GM12878 (cell line): ENCODE measurements around the gene ZNF764. TPM values are rescaled to one million over a fixed set of nuclear protein-coding genes. Genes with fewer than 3 reads are reported as not detected.

Experiments
- BACH1 ChIP-seq: fragments of 450-650 bp; IDR thresholded peaks from 2 replicates; pipeline ENCODE4 v1.6.1; 2017; ENCODE audit warnings: mild to moderate bottlenecking, borderline replicate concordance
- BCLAF1 ChIP-seq: fragments of 450-650 bp; IDR thresholded peaks from 2 replicates; pipeline ENCODE4 v1.6.1; 2017; ENCODE audit warnings: antibody characterized with exemption, mild to moderate bottlenecking, moderate library complexity
- BHLHE40 ChIP-seq, 2 experiments: fragments of 450-650 bp in 1 of 2; IDR thresholded peaks; 2 replicates each; pipeline ENCODE4 v1.6.1; 2011 to 2017; ENCODE audit warnings: low read depth in 2 of 2, borderline replicate concordance in 1 of 2, improper control_type of control experiment in 1 of 2, low read length in 1 of 2, mild to moderate bottlenecking in 1 of 2
- CBX3 ChIP-seq: fragments of 200-600 bp; sonication (generic); IDR thresholded peaks from 2 replicates; pipeline ENCODE4 v1.6.1; 2016; ENCODE audit warnings: low read depth, borderline replicate concordance
- CREM ChIP-seq: IDR thresholded peaks from 2 replicates; pipeline ENCODE4 v1.6.1; 2014; ENCODE audit warnings: antibody characterized with exemption, low read depth
- ETV6 ChIP-seq, 2 experiments: fragments of 450-650 bp in 1 of 2; IDR thresholded peaks in 1 of 2; conservative IDR thresholded peaks in 1 of 2; 2 replicates each; pipeline ENCODE4 v1.6.1; 2014; ENCODE audit warnings: antibody characterized with exemption in 1 of 2, borderline replicate concordance in 1 of 2, low read depth in 1 of 2, mild to moderate bottlenecking in 1 of 2, moderate library complexity in 1 of 2
- HCFC1 ChIP-seq: fragments of 150-350 bp; IDR thresholded peaks from 2 replicates; pipeline ENCODE4 v1.6.1; 2014; ENCODE audit warnings: low read length
- LARP7 ChIP-seq: fragments of 450-650 bp; IDR thresholded peaks from 2 replicates; pipeline ENCODE4 v1.6.1; 2017; ENCODE audit warnings: mild to moderate bottlenecking
- MAX ChIP-seq: IDR thresholded peaks from 2 replicates; pipeline ENCODE4 v1.6.1; 2012; ENCODE audit warnings: low read depth, low read length, improper control_type of control experiment
- MEF2B ChIP-seq: fragments of 450-650 bp; IDR thresholded peaks from 2 replicates; pipeline ENCODE4 v1.6.1; 2018; ENCODE audit warnings: mild to moderate bottlenecking, moderate library complexity; ENCODE audit not compliant: partially characterized antibody, poor library complexity, severe bottlenecking
- MLLT1 ChIP-seq: fragments of 450-650 bp; IDR thresholded peaks from 2 replicates; pipeline ENCODE4 v1.6.1; 2016; ENCODE audit warnings: mild to moderate bottlenecking
- MXI1 ChIP-seq: fragments of 150-350 bp; IDR thresholded peaks from 2 replicates; pipeline ENCODE4 v1.6.1; 2011; ENCODE audit warnings: low read depth, mild to moderate bottlenecking, inconsistent platforms, low read length, improper control_type of control experiment
- RCOR1 ChIP-seq: conservative IDR thresholded peaks from 2 replicates; pipeline ENCODE4 v1.6.1; 2012; ENCODE audit warnings: low read depth, low read length, improper control_type of control experiment
- SREBF1 ChIP-seq: IDR thresholded peaks from 2 replicates; pipeline ENCODE4 v1.6.1; 2012; ENCODE audit warnings: mild to moderate bottlenecking, low read length
- SREBF2 ChIP-seq: IDR thresholded peaks from 2 replicates; pipeline ENCODE4 v1.6.1; 2012; ENCODE audit warnings: mild to moderate bottlenecking, low read length
- STAT3 ChIP-seq: IDR thresholded peaks from 2 replicates; pipeline ENCODE4 v1.6.1; 2011; ENCODE audit warnings: low read depth, low read length, improper control_type of control experiment
- USF2 ChIP-seq: IDR thresholded peaks from 2 replicates; pipeline ENCODE4 v1.6.1; 2011; ENCODE audit warnings: low read depth, low read length, improper control_type of control experiment, borderline replicate concordance
- ZBTB40 ChIP-seq: fragments of 450-650 bp; IDR thresholded peaks from 2 replicates; pipeline ENCODE4 v1.6.1; 2016; ENCODE audit warnings: mild to moderate bottlenecking, moderate library complexity, borderline replicate concordance
- ZNF217 ChIP-seq: fragments of 450-650 bp; IDR thresholded peaks from 2 replicates; pipeline ENCODE4 v1.6.1; 2017; ENCODE audit warnings: antibody characterized with exemption, mild to moderate bottlenecking
- ZNF622 ChIP-seq: fragments of 450-650 bp; IDR thresholded peaks from 2 replicates; pipeline ENCODE4 v1.6.1; 2017; ENCODE audit warnings: mild to moderate bottlenecking, inconsistent platforms
- polyA plus RNA-seq, 11 experiments: library from polyadenylated mRNA; depleted of rRNA in 4 of 11; unstranded in 6 of 11; stranded (reverse) in 5 of 11; fragments of >200 nt; fragmentation: Nextera tagmentation in 4 of 11; fragmentation: Illumina TruSeq in 1 of 11; extraction: Ambion mirVana in 4 of 11; extraction: Trizol in 1 of 11; gene quantifications; 1 replicate in 1 of 11; 2 replicates in 10 of 11; pipeline versions ENCODE4 v1.2.1 to v1.2.3, GENCODE V29; 2011 to 2016; ENCODE audit warnings: inconsistent platforms in 2 of 11, missing spikeins in 2 of 11, low read depth in 1 of 11
- total RNA-seq, 4 experiments: library from RNA; depleted of rRNA in 3 of 4; stranded (reverse); fragments of >200 nt in 3 of 4; fragmentation: Illumina TruSeq in 1 of 4; extraction: Trizol in 1 of 4; gene quantifications; 2 replicates each; pipeline versions ENCODE4 v1.2.1 to v1.2.3, GENCODE V29; 2013 to 2021

The ZNF764 gene
- total and polyA plus RNA-seq, 10 of the 15 experiments (the other 5 are each of a cell fraction or from before 2014, with no cell fraction given): 0.61 to 11.9 (median 3.8) TPM

GRCh38 chr16:30534368-30535105 is 23.6 kb downstream of the ZNF764 start, which contains the start of gene ZNF747 (continued):
- TF ChIP-seq CBX3 (no peak), MXI1 (peak; percentile 90), ZBTB40 (peak; percentile 81), ZNF622 (no peak), SREBF1 (0 out of 2 replicates have a peak, but pooled peaks have one; percentile 47), USF2 (no peak), MAX (no peak; the same call in 1 of the 2 replicates), LARP7 (peak; percentile 93), MEF2B (no peak), CREM (peak; percentile 76; the same call in 1 of the 2 replicates), RCOR1 (no peak), ZNF217 (no peak), BHLHE40 (IDR thresholded peaks at IDR 0.05; ENCODE audit: borderline replicate concordance in 1 of 2, low read depth in 2 of 2, low read length in 1 of 2) (no peak), BCLAF1 (no peak), STAT3 (no peak), BACH1 (0 out of 2 replicates have a peak, but pooled peaks have one; percentile 60), SREBF2 (no peak), HCFC1 (peak; percentile 88), MLLT1 (peak; percentile 97), ETV6 (conservative IDR thresholded peaks at IDR 0.05 in 1 of 2, IDR thresholded peaks at IDR 0.05 in 1 of 2; ENCODE audit: borderline replicate concordance in 1 of 2, low read depth in 1 of 2) (0 out of 4 replicates have a peak, but pooled peaks of 1 of the 2 experiments have one; percentile 3)
